Measurements from ENCODE around the gene RRP1.

- TF ChIP-seq CTCF (IDR thresholded peaks at IDR 0.05; ENCODE audit: insufficient read depth, low read length, poor library complexity, severe bottlenecking): no peak
- TF ChIP-seq EZH2phosphoT487 (conservative IDR thresholded peaks at IDR 0.05; ENCODE audit: low read length): no peak
Observed at GRCh38 chr21:43769325-43769958, 19.9 kb upstream of the RRP1 start.
